GM20431 (cell line): ENCODE data around the gene KRT34.
"Not testable (repeated sequence)": the region's sequence is repeated elsewhere in the genome, so short reads cannot be mapped to it uniquely, and the experiment has no call there.

Experiments used
- in situ Hi-C: fragments of 300-500 bp; cut with MseI, MboI; formaldehyde crosslinking; loops from one replicate; pipeline ENCODE4 v1.15.0; 2020; ENCODE audit warnings: low sequenced_read_pairs; ENCODE audit not compliant: unreplicated experiment

KRT34 gene

DNA sequence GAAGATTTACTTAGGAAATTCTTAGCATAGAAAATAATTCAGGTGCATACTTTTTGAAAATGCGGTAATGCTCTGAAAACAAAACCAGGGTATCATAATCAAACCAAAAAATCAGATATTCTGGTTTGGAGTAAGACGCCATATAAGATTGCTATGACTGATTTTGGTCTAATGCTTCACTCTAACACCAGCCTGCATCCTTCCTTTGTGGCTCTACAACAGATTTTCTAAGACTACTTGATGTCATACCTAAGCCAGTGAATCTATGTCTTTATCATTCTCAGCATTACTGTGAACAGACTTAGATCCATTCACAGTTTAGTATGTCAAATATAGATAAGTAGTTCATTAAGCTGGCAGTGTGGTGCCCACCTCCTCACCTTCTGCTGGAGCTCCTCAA, 13.1 kb downstream of the KRT34 start:
- in situ Hi-C loops, result no loop called here

DNA sequence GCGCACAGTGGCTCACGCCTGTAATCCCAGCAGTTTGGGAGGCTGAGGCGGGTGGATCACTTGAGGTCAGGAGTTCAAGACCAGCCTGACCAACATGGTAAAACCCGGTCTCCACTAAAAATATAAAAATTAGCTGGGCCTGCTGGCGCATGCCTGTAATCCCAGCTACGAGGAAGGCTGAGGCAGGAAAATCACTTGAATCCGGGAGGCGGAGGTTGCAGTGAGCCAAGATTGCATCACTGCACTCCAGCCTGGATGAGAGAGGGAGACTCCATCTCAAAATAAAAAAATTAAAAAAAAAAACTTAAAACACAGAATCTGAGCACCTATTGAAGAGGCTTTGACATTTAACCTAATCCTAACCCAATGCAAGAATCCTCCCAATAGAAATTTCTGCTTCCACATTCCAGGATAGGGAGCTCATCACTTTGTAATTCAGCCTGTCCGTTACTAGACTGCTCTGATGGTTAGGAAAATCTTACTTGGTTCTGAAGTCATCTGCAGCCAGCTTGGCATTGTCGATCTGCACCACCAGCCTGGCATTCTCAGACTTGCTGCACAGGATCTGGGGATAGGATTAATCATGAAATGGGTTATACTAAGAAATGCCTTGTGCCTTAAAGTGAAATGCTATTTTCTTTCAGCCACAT, 14.6 kb downstream of the KRT34 start:
- in situ Hi-C loops, result no loop called here

DNA sequence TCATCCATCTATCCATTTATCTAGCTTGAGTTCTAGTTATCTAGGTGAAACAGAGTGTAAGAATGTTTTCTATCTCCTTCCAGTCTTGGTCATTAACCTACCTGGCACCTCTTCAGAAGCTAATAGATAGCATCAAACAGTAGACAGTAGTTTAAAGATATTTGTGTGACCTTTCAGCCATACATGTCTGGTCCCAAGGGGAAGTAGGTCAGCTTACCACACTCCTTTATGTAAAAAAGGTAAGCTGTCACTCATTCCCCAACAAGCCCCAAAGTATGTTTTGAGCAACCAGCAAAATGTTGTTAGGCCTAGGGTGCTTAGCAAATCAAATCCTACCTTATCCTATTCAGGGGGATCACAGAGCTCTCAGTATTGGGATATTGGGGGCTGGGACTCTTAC, 16.0 kb downstream of the KRT34 start:
- in situ Hi-C loops, result no loop called here

- in situ Hi-C loops, result no loop called here
These were observed 18.2 kb downstream of the KRT34 start for GRCh38 chr17:41363881-41364280.

GRCh38 chr17:41360296-41360995, 21.7 kb downstream of the KRT34 start:
- in situ Hi-C loops, result no loop called here

DNA sequence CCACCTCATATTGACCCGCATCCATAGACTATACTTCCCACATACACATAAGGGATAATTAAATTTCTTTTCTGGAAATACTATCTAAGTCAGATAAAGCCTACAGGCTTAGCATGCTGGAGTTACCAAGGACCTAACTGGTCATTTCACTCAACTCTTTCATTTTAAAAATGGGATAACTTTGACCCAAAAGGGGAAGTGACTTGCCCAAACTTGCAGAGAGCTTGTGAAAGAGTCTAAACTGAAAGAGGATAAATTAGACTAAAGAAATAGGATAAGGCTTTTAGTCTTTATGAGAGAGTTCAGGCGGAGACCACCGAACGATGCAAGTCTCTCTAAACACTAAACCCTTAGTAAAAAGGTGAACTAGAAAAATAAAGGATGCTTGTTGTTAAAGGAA, 27.6 kb downstream of the KRT34 start:
- in situ Hi-C loops, result no loop called here

- in situ Hi-C loops, result no loop called here
These were observed 29.3 kb downstream of the KRT34 start for GRCh38 chr17:41352597-41353366.

DNA sequence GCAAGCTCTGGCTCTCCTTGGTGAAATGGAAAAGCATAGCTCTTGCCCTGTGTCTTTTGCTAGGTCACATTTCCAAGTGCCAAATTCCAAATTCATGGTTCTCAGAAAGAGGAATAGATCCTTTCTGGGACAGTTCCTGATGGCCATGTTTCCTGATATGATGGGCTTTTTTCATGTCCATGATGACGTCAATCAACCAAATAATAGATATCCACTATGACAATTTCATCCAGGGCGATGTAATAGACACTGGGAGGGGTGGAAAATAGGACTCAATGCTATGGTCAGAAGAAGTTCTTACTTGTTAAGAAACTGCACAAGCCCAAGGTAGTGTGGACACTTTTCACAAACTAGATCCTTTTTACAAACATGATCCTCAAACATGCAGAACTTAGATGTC, 30.9 kb downstream of the KRT34 start:
- in situ Hi-C loops, result no loop called here

- in situ Hi-C loops, result not testable (repeated sequence)
These were observed 31.7 kb downstream of the KRT34 start, which contains the start of gene KRT33A for GRCh38 chr17:41350381-41350878. KRT33A (minus strand) TSS chr17:41350828; CDS start chr17:41350767, 61 bp downstream.

DNA sequence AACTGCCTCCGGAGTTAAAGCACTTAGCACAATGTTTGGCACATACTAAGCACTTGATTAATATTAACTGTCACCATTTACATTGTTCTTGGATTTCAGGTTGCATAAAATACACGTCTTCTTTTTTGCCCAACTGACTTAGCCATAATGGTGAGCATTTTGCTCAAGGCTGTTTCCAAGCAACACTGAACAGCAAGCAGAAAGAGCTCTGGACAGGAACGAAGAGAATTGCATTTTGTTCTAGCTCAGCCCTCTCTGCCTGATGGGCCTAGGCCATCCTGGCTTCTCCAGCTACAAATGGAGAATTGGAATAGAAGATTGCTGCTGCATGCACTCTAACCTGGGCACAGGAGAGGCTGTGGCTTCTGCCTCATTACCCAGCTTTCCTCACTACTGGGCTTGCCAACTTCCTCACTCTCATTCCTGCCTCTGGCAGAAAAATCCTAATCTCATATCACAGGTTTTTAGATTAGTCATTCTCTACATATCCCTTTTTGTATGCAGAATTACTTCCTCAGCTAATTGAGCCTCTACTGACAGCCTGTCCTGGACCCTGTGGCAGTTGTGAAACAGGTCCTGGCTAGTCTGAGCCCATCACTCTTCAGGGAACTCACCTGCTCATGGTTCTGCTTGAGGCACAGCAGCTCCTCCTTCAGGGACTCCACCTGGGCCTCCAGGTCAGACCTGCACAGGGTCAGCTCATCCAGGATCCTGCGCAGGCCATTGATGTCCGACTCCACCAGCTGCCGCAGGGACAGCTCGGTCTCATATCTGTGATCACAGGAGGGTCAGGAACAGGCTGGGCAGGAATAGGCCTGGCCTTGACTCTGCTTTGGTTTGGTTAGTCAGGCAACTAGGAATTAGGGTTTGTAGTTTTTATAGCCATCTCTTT, 34.0 kb downstream of the KRT34 start:
- in situ Hi-C loops, result no loop called here

DNA sequence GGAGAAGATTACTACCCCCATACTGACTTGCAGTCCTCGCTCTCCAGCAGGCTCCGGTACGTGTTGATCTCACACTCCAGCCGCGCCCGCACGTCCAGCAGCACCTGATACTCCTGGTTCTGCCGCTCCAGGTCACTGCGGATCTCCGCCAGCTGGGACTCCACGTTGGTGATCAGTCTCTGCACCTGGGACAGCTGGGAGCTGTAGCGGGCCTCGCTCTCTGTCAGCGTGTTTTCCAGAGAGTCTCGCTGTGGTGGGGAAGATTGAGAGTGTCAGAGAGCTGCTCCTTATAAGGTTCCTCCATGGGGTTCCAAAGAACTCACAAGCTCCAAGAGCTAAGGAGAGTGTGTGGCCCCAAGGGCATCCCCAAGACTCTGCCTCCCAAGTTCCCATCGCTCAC, 35.7 kb downstream of the KRT34 start:
- in situ Hi-C loops, result not testable (repeated sequence)

DNA sequence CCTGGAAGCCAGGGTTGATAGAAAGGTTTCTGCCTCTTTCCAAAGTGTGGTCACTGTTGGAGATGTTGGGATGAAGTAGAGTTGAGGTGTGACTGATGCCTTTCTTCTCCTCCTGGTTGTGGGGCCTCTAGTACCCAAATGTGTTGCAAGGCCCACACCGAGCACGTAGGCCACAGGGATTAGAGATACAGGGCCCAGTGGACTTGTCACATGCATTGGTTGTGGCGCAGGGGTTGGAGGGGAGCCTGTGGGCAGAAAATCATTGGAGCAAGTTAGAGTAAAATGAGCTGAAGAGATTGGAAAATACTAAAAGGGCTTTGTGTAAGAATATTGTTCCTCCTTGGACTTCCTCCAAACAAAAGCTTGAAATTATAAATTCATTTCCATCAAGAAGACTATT, 36.1 kb downstream of the KRT34 start:
- in situ Hi-C loops, result no loop called here

DNA sequence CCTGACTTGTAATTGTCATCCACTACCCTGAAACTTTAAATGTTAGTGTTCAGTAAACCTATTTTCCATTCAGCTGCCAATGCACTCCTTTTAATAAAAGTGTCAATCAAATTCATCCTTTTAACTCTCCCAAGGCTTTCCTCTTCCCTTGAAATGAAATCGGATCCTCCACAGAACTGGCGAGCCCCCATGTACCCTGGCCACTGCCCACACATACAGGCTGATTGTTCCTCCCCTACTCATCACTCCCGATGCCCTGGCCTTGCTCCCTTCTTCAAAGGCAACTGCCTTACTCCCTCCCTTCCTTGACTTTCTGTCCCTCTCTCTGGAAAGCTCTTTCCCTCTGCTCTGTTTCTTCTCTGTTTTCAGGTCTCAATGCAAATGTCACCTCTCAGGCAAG, 39.1 kb downstream of the KRT34 start:
- in situ Hi-C loops, result no loop called here

GRCh38 chr17:41340934-41341861, 40.9 kb downstream of the KRT34 start:
- in situ Hi-C loops, result no loop called here

GRCh38 chr17:41340494-41340893, 41.6 kb downstream of the KRT34 start:
- in situ Hi-C loops, result no loop called here

GRCh38 chr17:41339571-41340172, 42.4 kb downstream of the KRT34 start:
- in situ Hi-C loops, result no loop called here

DNA sequence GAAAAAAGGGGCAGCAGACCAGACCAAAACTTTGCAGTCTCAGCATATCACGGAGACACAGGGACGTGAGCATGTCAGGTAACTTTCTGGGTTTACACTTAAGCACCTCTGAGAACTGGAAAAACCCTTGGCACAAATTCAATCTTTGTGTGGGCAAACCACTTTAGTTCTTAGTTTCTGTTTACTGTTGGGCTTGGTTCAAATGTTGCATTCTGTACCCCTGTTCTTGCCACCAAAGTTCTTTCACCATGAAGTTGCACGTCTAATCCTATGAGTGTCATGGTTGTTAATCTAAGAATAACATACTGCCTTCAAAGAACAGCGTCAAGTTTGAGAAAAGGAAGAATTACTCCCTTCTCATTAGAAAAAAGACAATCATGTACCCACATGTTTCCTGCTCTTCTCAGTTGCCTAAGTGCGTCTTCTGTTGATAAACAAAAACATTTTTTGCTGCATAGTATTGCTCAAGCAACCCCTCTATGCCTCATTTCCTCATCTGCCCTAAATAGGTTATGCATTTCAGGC, 43.1 kb downstream of the KRT34 start:
- in situ Hi-C loops, result no loop called here

DNA sequence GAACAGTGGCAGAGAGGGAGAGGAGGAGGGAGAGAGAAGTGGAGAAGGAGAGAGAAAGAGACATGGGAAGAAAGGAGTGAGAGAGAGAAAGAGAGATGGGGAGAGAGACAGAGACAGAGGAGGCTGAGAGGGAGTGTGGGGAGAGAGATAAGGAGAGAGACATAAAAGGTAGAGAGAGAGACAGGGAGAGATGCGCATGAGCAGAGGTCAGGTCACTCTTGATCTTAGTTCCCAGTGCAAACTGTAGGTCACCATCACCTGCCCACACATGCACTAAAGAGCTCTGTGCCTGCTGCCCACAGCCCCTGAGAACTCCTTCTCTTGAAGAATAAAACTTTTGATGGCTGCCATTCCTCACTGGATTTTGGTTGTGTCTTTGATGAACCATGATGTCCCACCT, 46.4 kb downstream of the KRT34 start:
- in situ Hi-C loops, result no loop called here
